Body of pancreas (tissue), 4 donors: ENCODE data around the gene GGCX. TPM values are rescaled to one million over a fixed set of nuclear protein-coding genes. Genes with fewer than 3 reads are reported as not detected.

Experiments
- ATAC-seq: fragments of 150-250 bp; one replicate; pipeline ENCODE4 v1.9.1; 2016
- DNase-seq, 4 donors: peaks; one replicate each; pipeline ENCODE4 v3.0.0-alpha.2; 2019
- H3K27ac ChIP-seq, 4 donors: fragments of 200-600 bp; sonication (generic); 1 replicate in 3 of 4; 2 replicates in 1 of 4; pipeline versions ENCODE4 v1.5.1 to v1.6.1; 2016 to 2019; ENCODE audit warnings: mild to moderate bottlenecking in 1 of 4, mixed read lengths in 1 of 4, moderate library complexity in 1 of 4
- H3K27me3 ChIP-seq, 2 donors: fragments of 200-600 bp; sonication (generic); one replicate each; pipeline ENCODE4 v1.6.0; 2016; ENCODE audit warnings: mild to moderate bottlenecking in 1 of 2
- H3K36me3 ChIP-seq, 2 donors: fragments of 200-600 bp; sonication (generic); replicated peaks in 1 of 2; 2 replicates each; pipeline ENCODE4 v1.5.1; 2016; ENCODE audit warnings: low read depth in 2 of 2; ENCODE audit not compliant: insufficient read depth in 1 of 2
- H3K4me1 ChIP-seq: fragments of 200-600 bp; sonication (generic); one replicate; pipeline ENCODE4 v1.6.0; 2016
- H3K4me3 ChIP-seq, 2 donors: fragments of 200-600 bp; sonication (generic); 1 replicate in 1 of 2; 2 replicates in 1 of 2; pipeline ENCODE4 v1.5.1; 2016 to 2019
- H3K9me3 ChIP-seq, 3 donors: fragments of 200-600 bp; sonication (generic); 1 replicate in 2 of 3; 2 replicates in 1 of 3; pipeline ENCODE4 v1.5.1; 2016
- POLR2A ChIP-seq, 3 donors: fragments of 450-650 bp; IDR thresholded peaks; one replicate each; pipeline ENCODE4 v1.6.1; 2016; ENCODE audit warnings: antibody characterized with exemption in 3 of 3, mild to moderate bottlenecking in 2 of 3
- whole genome bisulfite sequencing, 2 donors: methylation state at CpG; one replicate each; pipeline ENCODE4 v1.1.5; 2017; 5-methylcytosine and 5-hydroxymethylcytosine counted together
- intact Hi-C: fragments of 100-400 bp; cut with DNase I; formaldehyde crosslinking; loops from one replicate; pipeline ENCODE4 v1.15.1; 2023
- total RNA-seq, 2 donors: library from RNA; depleted of rRNA; stranded (reverse); fragments of >200 nt; gene quantifications; one replicate each; pipeline ENCODE4 v1.1.0, GENCODE V29; 2016
- TF ChIP-seq, protein P1 (sequence below), 7 experiments: fragments of 450-650 bp in 4 of 7; fragments of 200-600 bp in 3 of 7; sonication (generic) in 3 of 7; IDR thresholded peaks; one replicate each; pipeline ENCODE4 v1.5.1; 2016 to 2019; ENCODE audit warnings: antibody characterized with exemption in 7 of 7

The GGCX gene
- total RNA-seq: 10 to 100 TPM; 35.5 to 48.1 TPM

DNA sequence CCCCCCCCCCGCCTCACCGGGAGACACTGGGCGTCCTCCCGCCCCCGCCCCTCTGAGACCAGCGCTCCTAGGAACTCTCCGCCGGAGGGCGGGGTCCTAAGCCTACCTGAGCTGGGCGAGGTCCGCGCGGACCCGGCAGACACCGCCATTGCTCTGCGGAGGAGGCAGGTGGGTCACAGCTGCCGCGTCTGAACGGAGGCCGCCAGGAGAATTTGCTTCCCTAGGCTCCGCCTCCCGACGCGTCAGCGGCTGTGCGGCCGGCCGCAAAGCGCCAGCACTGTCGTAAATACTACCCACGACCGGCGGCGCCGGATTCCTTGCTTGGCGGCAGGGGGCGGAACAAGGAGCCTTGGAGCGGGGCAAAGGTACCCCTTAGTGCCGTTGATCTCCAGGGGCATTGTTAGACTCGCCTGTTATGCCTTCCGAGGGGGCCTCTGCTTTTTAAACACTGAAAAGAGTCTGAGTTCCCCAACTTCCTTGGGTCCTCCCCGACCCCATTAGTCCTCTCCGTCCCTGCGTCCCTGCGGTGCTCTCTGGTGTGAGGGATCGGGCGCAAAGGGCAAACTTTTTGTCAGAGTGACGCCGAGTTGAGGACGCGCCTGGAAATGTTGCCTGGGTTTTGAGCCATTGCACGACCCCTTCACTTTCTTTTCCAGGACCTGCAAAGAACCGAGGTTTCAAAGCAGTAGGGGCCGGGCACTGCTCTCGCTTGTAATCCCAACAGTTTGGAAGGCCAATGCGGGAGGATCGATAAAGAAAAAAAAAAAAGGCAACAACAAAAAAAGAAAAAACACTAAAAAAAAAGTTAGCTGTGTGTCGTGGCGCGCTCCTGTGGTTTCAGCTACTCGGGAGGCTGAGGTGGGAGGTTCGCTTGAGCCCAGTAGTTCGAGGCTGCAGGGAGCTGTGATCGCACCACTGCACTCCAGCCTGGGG lies at the start of gene GGCX:
TSS of gene GGCX (minus strand) at position 214 of the 933 bp plus-strand sequence. CDS start at position 149, 65 bp downstream.
- intact Hi-C loops: no loop called here
- peaks cover 0 to 2% of the 10 kb centered on the region in 2 donors for H3K36me3 ChIP-seq
- H3K27ac ChIP-seq: peak within 1 kb of the TSS; percentile 74 to 92 (median 86)
- ATAC-seq (peak; percentile 97), DNase-seq (peak; percentile 95 to 97 (median 96))
- peaks cover 27% of the 10 kb centered on the region for H3K4me1 ChIP-seq
- H3K9me3 ChIP-seq: no peaks in the 10 kb centered on the region
- 1 to 3% methylated on average over 37 to 64 of the region's 64 CpGs for WGBS, 2 donors
- peak; percentile 75 to 87 (median 86) for TF ChIP-seq POLR2A (IDR thresholded peaks at IDR 0.05)
- TF ChIP-seq, protein P1, sequence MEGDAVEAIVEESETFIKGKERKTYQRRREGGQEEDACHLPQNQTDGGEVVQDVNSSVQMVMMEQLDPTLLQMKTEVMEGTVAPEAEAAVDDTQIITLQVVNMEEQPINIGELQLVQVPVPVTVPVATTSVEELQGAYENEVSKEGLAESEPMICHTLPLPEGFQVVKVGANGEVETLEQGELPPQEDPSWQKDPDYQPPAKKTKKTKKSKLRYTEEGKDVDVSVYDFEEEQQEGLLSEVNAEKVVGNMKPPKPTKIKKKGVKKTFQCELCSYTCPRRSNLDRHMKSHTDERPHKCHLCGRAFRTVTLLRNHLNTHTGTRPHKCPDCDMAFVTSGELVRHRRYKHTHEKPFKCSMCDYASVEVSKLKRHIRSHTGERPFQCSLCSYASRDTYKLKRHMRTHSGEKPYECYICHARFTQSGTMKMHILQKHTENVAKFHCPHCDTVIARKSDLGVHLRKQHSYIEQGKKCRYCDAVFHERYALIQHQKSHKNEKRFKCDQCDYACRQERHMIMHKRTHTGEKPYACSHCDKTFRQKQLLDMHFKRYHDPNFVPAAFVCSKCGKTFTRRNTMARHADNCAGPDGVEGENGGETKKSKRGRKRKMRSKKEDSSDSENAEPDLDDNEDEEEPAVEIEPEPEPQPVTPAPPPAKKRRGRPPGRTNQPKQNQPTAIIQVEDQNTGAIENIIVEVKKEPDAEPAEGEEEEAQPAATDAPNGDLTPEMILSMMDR (IDR thresholded peaks at IDR 0.05): peak in 2 of 7 experiments; percentile 16 to 63
- peak within 1 kb of the TSS; percentile 57 to 85 for H3K4me3 ChIP-seq
- no peaks in the 10 kb centered on the region for H3K27me3 ChIP-seq

DNA sequence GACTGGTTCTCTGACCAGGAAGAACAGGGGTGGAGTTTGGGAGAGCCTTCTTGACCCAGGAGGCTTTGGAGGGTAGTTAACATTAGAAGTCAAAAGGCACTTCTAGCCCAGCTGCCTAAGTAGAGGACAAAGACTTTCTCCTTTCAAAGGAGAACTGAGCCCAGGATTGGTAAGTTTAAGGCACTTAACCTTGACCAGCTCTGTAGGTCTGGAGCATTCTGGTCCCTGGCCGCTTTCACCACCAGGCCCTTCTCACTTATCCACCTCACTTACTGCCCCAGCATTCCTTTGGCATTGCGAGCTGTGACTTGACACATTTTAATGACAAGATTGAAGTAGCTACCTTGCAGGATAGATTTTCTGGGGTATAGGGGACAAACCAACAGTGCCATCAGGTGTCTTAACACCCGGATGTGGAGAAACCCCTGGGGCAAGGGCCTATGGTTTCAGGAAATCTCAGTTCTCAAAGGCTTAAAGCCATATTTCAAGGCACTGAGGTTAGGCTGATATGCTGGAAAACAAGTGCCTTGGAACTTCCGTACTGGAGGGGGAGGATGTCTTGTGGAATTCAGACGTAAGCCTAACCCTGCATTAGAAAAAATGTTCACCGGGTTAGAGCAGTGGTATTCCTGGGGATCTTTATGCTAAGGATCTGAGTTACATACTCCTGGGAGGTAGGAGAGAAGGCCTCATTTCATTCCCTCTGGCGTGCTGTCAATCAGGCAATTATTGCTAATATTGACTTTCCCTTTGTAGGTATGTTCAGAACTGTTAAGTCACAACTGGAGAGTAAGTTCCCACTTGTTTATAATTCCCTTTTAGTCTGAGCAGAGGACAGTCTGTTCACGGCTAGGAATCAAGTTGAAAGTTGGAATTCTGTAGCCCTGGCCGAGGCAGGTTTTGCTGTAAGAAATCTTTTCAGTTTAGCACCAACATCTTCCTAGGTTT lies 46.2 kb upstream of the GGCX start:
- Histone ChIP-seq H3K4me3 (no peak overlapping the region), H3K4me1 (peaks cover 58% of the 10 kb centered on the region), H3K27ac (peak overlapping the region in 1 of 4 donors; percentile 18), H3K9me3 (no peaks in the 10 kb centered on the region), H3K27me3 (no peaks in the 10 kb centered on the region), H3K36me3 (peaks cover 0 to 8% of the 10 kb centered on the region in 2 donors)
- 68 to 69% methylated on average over 8 to 9 of the region's 9 CpGs for WGBS, 2 donors
- ATAC-seq (no peak), DNase-seq (no peak)
- TF ChIP-seq, protein P1 (IDR thresholded peaks at IDR 0.05): no peak
- TF ChIP-seq POLR2A (IDR thresholded peaks at IDR 0.05): no peak
- intact Hi-C loops: loop anchor here (10.0 kb wide), 1 partner anchor 53 kb away; no protein-coding TSS in a partner anchor

DNA sequence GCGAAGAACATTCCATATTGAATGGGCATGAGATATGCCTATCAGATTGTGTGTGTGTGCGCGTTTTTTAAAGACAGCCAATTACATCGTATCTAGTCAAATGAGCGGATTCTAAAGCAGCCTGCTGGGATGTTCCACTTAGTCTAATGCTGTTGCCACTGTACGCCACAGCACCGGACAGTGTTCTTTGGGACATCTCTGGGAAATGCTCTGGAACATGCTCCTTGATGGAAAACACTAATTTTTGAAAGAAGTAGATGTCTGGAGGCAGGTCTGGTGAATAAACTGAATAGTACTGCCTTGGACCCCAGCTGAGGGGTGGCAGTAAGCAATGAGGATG lies 44.8 kb upstream of the GGCX start:
- no peak for ATAC-seq
- peaks cover 59% of the 10 kb centered on the region for H3K4me1 ChIP-seq
- peaks cover 0 to 8% of the 10 kb centered on the region in 2 donors for H3K36me3 ChIP-seq
- H3K9me3 ChIP-seq: no peaks in the 10 kb centered on the region
- TF ChIP-seq, protein P1 (IDR thresholded peaks at IDR 0.05): no peak
- no peak for TF ChIP-seq POLR2A (IDR thresholded peaks at IDR 0.05)
- no peak for DNase-seq
- H3K4me3 ChIP-seq: no peak overlapping the region
- H3K27me3 ChIP-seq: no peaks in the 10 kb centered on the region
- intact Hi-C loops: loop anchor here (10.0 kb wide), 1 partner anchor 51 kb away; no protein-coding TSS in a partner anchor
- 56 to 68% methylated on average over 7 of the region's 7 CpGs for WGBS, 2 donors
- peak overlapping the region in 1 of 4 donors; percentile 68 for H3K27ac ChIP-seq

DNA sequence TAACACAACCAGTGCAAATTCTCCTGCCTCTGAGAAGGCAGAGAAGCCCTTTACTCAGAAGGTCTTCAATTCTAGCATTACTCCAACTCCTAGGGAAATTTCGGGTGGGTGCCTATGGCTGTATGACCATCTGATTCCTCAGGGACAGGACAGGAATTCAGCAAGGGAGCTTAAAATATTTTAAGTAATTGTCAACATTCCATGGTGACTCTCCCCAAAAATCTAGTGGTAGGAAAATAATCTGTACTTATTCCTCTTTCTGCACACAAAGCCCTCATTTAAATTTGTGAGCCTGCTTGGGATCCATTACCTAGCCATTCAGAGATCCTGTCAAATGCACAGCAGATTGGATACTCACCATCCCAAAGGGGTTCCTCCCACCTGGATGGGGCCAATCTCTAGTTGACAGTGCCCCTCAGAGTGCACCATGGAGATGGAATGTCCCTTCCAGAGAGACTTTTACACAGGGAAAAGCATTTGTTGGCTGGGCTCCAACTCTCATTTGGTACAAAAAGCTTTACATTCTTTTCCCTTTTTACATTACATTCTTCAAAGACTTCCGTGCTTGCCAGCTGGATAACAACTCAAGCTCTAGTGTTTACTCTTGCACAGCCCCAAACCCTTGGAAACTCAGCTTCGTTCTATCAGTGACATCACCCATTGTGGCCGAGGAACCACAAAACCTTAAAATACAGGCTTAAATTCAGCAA lies 44.3 kb upstream of the GGCX start:
- H3K4me1 ChIP-seq: peaks cover 59% of the 10 kb centered on the region
- WGBS, 2 donors: 39 to 40% methylated on average over 4 of the region's 4 CpGs
- no peaks in the 10 kb centered on the region for H3K9me3 ChIP-seq
- no peaks in the 10 kb centered on the region for H3K27me3 ChIP-seq
- intact Hi-C loops: loop anchor here (10.0 kb wide), 1 partner anchor 51 kb away; no protein-coding TSS in a partner anchor
- ATAC-seq: no peak
- H3K36me3 ChIP-seq: peaks cover 0 to 8% of the 10 kb centered on the region in 2 donors
- no peak for TF ChIP-seq POLR2A (IDR thresholded peaks at IDR 0.05)
- TF ChIP-seq, protein P1 (IDR thresholded peaks at IDR 0.05): no peak
- peak overlapping the region in 3 of 4 donors; percentile 15 to 68 (median 35) for H3K27ac ChIP-seq
- H3K4me3 ChIP-seq: no peak overlapping the region
- DNase-seq: no peak
